NCI-H2081 (cell line): Measurements from ENCODE around the gene ENAH.

ENCODE experiments used
- DNase-seq, 2 experiments: peaks; one replicate each; lab custom pipeline; 2025; lab: John Stamatoyannopoulos, UW

Gene ENAH

DNA sequence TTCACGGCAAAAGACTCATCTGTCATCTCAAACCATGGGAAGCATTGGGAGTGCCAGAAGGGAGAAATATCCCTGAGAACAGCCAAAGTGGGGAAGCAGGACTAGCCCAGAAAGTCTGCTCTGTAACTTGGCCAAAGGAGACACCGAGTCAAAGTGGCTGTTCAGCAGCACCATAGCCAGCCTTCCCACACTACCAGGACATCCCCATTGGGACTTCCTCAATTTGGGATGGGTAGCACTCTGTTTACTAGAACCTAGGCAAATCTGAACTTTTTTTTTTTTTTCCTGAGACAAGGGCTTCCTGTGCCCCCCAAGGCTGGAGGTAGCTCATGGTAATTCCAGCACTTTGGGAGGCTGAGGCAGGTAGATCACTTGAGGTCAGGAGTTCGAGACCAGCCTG is 93.0 kb downstream of the ENAH start:
- no peak for DNase-seq

DNA sequence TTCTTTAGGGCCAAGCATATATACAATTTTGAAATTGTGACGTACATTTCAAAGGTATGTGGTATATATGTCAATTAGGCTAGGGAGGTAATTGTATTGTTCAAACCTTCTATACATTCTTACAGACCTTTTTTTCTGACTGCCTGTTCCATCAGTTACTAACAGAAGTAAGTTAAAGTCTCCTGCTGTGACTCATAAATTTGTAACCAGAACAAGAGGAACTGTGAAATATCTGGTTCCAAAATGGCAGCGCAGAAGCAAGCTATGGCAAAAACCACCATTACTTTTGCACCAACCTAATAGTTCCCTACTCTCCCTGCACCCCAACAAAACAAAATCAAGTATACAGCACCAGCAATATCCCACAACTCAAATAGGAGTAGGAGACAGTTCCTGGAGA is 93.6 kb downstream of the ENAH start:
- DNase-seq: no peak

DNA sequence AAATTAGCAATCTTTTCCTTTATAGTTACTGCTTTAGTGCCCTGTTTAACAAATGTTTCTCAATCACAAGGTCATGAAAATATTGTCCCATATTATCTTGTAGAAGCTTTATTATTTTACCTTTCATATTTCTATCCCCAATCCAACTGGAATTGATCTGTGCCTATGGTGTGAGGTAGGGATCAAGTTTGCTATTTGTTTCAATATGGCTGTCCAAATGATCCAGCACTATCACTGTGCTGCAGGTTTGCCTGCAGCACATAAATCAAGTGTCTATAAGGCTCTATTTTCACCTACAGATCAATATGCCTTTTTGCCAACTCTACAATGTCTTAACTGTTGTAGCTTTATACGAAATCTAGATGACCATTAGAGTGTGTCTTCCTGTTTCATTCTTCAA is 96.2 kb downstream of the ENAH start:
- no peak for DNase-seq

DNA sequence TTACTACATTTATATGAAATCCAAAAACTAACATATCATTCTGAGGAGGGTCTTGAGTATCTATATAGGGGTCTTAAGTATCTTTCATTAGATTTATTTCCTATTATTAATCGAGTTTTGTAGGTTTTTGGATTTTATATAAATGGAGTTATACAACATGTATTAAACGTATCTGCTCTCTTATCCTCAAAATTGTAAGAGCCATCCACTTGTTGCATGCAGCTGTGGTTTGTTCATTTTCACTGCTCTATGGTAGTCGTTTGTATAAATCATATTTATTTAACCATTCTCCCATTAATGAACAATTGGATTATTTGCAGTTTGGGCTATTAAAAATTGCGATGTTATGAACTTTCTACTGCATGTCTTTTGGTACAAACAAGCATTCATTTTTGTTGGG is 97.1 kb downstream of the ENAH start:
- DNase-seq: no peak

DNA sequence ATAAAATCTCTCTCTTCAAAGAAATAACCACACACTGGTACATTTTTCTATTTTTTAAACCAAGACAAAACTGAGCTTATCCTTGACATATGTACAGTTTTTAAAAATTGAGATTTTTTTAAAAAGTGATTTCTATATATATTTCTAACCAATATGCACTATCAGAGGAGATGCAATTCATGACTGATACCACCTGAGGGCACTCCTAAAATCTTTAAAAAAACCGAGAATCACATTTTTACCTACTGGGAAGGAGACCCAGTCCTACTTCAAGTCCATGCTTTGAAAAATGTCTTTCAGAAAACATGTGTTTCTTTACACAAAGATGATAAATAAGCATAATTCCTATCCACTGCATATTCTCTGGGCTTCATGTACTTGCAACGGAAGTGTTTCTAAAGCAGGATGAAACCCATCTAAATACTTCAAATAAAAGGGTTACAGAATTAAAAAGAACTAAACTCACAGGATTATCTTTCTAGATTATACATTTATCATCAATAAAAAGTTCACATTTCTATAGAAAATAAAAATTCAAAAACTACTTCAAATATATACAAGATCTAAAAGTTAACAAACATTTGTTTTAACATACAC is 98.6 kb downstream of the ENAH start:
- peak; percentile 18 to 30 for DNase-seq

DNA sequence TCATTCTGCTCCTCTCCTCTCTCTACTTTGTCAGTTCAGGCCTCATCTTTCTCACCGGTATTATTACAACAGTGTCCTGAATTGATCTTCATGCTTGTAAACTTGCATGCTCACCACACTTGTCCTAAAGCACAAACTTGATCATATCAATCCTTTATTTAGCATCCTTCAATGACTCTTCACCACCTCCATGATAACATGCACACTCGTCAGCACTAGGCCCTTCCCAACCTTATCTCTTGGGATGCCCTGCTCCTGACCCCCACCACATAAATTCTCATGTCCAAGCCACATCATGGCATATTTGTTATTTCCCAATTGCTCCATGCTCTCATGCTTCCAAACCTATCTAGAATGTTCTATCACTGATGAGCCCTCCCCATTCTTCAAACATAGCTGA is 103.1 kb downstream of the ENAH start:
- DNase-seq: no peak

DNA sequence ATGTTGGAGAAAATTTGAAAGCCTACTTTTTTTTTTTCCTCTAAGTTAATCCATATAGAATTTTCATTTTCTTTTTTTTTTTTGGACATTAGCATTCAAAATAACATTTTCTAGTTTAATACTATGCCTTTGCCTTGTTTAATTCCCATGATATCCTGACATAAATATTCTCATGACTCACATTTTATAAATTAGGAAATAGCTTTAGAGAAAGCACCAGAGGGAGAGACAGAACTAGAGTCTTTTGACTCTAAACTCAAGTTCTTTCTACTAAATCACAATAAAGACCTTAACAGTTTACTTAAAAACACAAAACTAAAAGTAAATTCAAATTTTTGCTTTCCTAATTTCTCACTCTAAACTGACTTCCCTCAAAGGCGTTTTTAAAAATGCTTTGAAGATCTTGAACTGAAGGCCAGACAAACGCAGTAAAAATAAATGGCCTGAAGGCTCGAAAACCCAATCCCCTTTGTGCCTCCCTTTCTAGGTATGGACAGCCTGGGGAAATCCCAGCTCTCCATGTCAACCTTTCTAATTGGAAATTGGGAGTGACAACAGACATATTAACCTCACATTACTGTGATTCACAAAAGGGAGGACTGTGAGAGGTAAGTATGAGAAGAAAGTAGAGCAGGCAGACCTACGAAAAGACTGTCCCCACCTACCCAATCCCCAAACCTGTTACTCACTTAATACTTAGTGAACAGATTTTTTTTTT is 104.6 kb downstream of the ENAH start:
- DNase-seq: no peak

DNA sequence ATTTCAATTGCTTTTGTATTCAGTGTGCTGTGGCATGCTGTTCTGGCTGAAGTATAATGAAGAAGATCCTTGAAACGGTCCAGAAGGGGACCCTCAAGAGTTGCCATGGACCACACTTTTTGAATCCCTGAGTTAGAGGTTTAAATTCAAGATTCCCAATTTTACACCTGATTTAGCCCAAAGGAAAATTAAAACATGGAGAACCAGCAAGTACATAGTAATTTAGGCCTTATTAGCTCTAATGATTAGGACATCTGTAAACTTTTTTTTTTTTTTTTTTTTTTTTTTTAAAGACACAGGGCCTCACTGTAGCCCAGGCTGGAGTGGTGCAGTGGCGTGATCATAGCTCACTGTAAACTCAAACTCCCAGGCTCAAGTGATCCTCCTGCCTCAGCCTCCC is 107.3 kb downstream of the ENAH start:
- no peak for DNase-seq

DNA sequence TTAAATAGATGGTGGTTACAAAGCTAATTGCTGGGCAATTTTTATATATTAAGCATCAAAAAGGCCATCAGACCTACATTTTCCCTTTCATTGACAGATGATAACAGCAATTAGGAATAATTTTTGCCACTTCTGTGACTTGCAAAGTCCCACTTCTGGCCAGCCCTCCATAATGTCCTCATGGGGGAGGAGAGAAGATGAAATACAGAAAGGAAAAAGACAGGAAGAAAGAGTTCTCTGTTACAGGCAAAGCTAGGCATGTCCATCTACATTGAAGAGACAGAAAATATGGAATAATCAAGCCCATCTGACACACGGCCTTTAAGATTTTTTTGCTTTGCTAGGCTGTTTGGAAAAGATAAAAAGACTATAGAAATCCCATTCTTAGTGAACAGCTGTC is 108.0 kb downstream of the ENAH start:
- no peak for DNase-seq

DNA sequence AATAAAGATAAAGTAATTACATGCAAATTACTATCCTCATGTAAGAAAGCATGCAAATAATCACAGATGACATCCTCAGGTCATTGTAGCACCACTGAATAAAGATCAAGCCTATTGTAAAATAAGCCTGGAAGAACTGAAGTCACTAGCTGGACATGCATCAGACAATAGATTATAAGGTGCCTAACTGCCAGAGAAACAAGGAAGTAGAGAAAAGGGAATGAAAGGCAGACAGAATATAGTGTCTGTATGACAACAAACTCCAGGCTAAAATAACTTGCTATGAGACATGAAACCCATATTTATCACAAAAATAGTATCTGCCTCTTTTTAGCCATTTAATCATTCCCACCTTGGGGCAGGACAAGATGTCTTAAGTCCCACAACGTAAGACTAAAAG is 108.7 kb downstream of the ENAH start:
- no peak for DNase-seq

DNA sequence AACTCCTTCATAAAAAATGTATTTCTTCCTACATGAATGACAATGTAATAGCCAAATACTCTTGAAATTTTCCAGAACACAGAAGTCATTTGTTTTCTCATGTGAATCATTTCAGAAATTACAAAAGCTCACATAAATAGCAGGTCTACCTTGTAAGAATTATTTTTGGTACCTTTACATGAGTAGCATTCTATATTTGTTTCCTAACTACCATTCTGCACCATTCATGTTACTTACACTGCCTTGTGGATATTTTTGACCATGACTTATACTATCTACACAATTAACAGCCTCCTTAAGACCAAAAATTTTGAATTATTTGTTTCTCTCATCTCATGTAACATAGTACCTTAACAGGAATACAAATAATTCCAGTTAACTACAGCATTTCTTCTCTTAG is 109.6 kb downstream of the ENAH start:
- DNase-seq: no peak

DNA sequence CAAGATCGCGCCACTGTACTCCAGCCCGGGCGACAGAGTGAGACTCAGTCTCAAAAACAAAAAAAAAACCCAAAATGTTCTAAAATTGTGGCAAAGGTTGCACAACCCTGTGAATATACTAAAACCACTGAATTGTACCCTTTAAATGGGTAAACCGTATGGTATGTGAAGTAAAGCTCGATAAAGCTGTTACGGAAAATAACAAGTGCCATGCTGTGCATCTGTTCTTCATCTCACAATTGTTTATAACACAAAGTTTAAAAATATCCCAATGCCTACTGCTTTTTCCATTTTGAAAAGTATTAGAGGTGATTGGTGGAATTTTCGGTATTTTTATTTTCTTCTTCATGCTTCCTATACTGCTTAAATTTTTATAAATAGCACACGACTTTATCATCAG is 111.5 kb downstream of the ENAH start:
- DNase-seq: no peak

DNA sequence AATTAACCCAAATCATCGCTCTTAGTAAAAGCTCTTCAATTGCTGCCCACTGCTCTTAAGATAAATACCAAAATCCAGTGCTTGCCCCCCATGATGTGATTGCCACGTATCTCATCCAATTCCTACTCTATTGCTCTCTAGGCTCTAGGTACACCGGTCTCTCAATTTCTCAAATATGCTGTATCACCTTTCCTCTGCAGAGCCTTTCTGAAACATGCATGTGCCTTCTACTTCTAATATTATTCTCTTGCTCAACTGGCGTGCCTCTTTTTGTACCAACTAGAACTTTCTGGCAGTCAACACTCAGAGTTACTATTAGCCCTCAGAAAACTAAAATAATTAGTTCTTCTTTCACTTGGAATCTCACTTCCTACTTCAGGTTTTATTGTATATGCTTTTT is 113.3 kb downstream of the ENAH start:
- no peak for DNase-seq

DNA sequence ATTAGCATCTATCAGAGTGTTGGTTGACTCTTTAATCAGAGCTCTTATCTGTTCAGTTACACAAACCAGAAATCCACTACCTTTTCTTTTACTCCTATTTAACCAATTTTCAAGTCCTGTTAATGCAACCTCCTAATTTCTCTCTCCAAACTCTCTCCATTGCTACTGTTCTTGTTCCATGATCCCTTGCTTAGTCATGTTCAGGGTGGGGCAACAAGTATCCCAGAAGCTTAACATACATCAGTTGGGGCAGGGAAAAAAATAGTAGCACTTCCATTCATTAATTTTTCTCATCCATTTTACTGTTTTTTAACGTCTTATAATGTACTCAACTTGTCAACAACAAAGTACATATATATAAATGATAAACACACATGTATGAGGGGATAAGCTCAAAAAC is 113.9 kb downstream of the ENAH start:
- no peak for DNase-seq

DNA sequence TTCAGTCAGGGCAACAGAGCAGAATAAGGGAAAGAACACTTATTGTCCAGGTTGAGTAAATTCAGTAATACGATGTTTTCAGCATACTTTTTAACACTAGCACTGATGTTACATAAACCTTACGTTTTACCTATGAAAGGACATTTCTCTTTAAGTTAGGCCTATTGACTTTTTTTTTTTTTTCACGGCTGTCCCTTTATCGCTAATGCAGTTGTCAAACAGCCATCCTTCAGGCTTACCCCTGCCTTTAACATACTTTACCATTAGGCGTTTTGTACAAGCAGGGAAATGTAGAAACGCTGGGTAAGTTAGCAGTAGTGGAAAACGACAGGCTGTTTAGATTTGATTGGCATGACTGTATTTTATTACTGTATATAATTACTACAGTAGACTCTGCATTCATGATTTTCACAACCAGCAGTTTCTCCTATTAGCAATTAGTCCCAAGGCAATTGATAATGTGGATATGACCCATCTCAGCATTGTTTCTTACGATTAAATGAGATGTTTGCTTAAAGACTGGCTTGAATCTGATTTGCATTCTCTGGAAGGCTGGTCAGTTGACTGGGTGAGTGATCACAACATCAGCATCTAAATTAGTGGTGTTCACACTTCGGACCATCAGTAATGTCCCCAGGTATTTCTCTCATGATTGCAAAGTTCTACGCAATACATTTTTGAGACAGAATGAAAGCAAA is 115.2 kb downstream of the ENAH start:
- no peak for DNase-seq

DNA sequence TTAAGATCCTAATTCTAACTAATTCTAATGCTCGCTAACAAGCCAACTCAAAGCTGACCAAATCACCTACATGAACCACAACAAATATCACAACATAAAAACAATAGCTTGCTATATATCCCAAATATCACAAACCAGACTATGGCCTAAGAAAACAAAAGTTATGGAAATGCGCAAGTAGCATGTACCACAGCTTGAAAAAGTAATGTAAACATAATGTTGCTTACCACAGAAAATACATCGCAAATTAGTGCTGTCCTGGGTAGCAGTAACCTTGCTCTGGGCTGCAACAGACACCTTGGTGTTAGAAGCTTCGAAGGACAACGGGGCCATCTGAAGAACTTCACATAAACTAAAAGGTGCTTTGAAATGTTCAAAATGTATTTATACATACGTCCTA is 117.6 kb downstream of the ENAH start:
- DNase-seq: no peak

DNA sequence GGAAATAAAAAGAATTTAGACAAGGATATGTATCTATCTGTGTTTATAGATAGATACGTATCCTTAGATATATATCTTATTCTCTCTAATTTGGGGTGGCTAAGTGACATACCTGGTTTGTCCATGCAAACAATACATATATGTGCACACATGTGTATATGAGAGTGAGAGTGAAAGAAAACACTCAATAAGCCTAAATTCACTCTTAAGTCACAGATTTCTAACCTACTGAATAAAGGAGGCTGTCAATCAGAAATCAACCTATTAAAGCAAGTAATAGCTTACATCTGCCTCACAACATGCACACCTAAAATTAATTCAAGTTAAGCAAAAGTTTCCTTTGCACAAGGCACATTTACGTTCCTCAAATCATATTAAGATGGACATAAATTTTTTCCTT is 118.2 kb downstream of the ENAH start:
- DNase-seq: no peak

DNA sequence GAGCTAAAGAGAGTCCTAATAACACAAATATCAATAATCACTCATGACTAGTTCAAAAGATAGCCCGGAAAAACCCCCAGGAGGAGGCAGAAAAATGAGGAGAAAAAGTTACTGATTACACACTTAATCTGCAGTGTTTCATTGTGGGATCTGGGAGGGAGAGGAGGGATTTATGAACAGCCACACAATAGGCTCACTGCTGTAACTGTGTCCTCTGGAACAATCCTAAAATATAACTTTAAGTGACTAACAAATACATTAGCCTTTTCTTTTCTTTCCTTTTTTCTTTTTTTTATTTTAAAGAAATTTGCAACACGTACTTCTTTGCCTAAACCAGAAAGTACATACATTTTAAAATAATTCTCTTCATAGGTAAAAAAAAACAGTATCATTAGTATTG is 118.8 kb downstream of the ENAH start:
- no peak for DNase-seq

DNA sequence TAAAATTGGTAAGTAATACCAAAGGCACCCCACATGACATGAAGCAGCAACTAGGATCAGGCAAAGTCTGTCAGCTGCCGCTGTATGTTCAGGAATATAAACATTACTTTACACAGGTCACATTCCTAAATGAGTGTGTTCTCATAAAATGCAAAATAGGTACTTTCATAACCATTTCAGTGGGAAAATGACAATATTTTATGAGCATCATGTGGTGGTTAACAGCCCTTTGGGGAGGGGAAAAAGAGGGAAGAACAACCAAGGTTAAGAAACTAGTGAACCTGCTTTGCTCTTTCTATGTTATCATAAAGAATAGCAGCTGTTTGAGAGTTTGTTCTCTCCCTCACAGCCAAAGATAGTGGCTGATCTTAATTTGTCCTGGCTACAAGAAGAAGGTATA is 119.7 kb downstream of the ENAH start:
- no peak for DNase-seq

DNA sequence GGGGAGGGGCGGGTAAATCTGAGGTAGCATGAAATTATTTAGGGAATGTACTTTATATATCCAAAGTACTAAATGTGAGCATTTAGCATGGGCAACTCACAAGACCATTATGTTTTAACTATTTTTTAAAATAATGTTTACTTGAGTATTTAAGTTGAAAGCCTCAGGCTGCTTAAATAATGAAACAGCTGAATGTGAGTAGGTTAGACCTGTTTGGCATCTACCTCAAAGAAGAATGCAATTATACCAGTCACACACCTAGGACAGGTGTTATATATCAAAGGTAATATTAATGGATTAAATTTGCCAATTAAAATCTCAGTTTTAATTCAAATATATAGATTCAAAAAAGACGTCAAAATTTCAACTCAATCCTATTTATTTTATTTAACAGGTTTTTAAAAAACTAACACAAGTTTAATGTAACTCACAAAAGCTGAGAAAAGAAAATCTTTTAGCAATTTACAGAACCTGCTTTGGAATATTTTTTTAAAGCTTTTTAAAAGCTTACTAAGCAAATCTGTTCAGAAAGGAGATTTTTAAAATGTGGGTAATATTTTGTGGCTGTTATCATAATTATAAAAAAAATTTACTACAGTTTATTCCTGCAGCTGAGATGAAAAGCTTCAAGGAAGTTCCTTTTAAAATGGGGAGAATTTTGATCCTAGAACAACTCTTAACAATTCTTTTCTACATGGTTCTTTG is 120.5 kb downstream of the ENAH start:
- DNase-seq: peak in 1 of 2 experiments; percentile 57

DNA sequence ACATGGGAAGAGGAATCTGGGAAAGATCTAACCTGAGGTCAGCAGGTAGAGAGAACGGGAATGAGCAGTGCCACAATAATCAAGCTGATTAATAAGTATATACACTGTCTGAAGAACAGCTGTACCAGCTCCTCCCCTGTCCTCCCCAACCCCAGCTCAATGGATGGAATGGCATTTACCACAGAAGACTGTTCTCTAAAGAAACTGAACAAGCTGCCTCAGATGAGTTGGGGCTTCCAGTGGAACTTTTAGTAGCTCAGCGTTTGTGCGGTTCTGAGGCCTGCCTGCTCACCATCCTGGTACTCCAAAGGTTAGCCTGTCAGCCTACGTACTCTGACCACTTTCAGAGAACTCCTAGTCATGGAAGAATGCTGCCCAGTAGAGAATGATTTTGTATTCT is 123.2 kb downstream of the ENAH start:
- no peak for DNase-seq

DNA sequence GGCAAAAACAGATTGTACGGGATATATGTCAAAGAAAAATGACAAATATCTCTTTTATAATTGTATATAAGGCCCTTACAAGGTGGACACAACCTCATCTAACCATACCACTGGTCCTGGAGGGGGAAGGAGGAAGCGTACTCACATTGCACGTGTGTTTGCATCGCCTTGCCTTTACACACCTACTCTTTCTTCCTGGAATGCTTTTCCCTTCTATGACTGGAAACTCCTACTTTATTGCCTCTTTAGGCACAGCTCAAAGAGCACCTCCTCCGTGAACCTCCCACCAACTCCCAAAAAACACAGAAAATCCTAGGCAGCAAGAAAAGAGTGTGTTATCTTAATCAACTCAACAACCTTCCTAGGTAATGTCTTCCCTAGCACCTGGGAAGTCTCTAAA is 125.3 kb downstream of the ENAH start:
- no peak for DNase-seq

DNA sequence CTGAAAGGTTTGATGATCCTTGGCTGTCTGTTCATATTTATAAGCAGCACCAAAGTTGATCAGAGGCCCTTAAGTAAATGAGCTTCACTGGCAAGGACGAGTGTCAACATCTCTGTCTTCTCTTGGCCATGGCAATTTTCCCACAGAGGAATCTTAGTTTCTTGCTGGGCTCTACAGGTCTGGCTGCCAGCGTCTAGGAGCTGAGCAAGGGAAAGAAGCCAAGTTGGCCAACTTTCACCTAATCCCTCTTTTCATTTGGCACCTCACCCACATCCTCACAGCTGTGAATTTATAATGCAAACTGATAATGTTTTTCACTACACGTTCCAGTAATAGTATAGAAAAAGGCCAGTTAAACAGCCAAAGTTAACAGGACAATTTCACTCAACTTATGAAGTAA is 126.0 kb downstream of the ENAH start:
- DNase-seq: no peak
